NCI-H1694 treated with DMSO at 0.1 percent for 48 hours (cell line): ENCODE results near the gene UTF1.
"Not testable (repeated sequence)": the region's sequence is repeated elsewhere in the genome, so short reads cannot be mapped to it uniquely, and the experiment has no call there.

Experiments
- DNase-seq: peaks from one replicate; lab custom pipeline; 2025; lab: John Stamatoyannopoulos, UW

Gene UTF1

GRCh38 chr10:133227256-133227655 lies 2.8 kb upstream of the UTF1 start:
- no peak for DNase-seq

- DNase-seq: no peak
Observed at GRCh38 chr10:133229265-133230043, 563 bp upstream of the UTF1 start.

DNA sequence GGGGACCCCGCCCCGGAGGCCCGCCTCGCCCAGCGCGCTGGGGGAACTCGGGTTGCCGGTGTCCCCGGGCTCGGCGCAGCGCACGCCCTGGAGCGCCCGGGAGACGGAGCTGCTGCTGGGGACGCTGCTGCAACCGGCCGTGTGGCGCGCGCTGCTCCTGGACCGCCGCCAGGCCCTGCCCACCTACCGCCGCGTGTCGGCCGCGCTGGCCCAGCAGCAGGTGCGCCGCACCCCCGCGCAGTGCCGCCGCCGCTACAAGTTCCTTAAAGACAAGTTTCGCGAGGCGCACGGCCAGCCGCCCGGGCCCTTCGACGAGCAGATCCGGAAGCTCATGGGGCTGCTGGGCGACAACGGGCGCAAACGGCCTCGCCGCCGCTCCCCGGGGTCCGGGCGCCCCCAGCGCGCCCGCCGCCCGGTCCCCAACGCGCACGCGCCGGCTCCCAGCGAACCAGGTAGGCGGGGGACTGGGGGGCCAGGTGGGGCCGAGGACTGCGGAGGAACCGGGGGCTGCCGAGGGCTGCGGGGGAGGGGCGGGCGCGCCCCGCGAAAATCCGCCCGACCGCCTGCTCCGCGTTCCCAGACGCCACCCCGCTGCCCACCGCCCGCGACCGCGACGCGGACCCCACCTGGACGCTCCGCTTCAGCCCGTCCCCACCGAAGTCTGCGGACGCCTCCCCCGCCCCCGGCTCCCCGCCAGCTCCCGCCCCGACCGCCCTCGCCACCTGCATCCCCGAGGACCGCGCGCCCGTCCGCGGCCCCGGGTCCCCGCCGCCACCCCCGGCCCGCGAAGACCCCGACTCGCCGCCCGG lies 574 bp downstream of the UTF1 start:
- DNase-seq: no peak

DNA sequence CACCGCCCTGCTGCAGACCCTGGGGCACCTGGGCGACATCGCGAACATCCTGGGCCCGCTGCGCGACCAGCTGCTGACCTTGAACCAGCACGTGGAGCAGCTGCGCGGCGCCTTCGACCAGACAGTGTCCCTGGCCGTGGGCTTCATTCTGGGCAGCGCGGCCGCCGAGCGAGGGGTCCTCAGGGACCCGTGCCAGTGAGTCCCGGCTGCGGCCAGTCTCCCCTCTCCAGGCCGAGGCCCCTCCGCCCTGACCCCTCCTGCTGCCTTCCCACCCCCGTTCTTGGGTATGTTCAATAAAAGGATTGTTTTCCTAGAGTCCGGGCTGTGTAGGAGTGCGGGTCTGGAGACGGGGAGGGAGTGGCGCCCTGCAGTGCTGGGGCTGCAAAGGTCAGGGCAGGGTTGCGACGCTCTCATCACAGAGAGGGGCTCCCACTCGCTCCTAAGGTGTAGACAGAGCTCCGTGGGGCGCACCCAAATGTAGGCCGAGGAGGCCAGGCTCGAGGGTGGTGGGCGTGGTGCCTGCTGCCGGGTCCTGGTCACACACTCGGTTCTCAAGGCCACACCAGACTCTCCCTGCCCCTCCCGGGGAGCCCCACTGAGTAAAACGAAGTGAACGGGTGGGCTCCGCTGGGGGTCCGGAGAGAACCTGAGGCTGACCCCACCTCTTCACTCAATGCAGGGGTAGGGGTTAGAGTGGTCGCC lies 1.4 kb downstream of the UTF1 start:
- DNase-seq: no peak

DNA sequence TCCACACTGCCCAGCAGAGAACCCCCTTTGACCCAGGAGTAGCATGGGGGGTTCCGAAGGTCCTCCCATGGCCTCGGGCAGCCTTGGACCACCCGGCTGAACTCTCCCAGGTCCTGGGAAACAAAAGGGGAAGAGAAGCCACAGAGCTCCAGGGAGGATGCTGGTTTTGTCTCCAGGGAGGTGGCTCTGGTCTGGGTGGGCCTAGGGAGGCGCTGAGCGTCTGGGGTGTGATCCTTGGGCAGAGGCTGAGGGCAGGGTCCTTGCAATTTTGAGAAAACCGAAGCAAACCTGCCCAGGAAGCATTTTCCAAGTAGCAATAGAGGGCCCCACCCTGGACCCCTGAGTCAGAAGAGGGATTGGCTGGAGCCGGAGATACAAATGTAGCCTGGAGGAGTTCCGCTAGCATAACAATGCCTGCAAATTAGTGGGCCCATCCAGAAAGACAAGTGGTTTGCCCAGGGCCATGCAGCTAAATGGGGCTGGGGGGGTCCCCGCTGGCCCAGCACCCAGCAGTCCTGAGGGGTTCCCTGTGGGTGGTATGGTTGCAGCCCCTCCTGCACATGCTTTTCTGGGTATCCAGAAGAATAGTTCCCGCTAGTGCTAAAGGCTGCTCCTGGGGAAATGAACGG lies 2.0 kb downstream of the UTF1 start:
- DNase-seq: no peak

DNA sequence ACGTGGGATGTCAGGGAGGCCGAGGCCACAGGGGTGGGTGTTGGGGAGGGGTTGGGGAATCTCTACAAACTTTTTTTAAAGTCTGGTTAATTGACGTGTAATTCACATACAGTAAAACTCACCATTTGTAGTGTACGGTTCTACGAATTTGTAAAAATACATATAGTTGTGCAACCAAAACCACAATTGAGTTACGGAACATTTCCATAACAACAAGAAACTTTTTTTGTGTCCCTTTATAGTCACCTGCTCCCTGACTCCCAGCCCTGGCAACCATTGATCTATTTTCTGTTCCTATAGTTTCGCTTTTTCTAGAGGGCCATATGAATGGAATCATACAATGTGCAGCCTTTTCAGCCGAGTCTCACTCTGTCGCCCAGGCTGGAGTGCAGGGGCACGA lies 4.8 kb downstream of the UTF1 start:
- DNase-seq: not testable (repeated sequence)

GRCh38 chr10:133235265-133235855 lies 5.3 kb downstream of the UTF1 start:
- DNase-seq: no peak

GRCh38 chr10:133235932-133236331 lies 5.9 kb downstream of the UTF1 start:
- no peak for DNase-seq

- no peak for DNase-seq
Observed at GRCh38 chr10:133236401-133237240, 6.6 kb downstream of the UTF1 start.

DNA sequence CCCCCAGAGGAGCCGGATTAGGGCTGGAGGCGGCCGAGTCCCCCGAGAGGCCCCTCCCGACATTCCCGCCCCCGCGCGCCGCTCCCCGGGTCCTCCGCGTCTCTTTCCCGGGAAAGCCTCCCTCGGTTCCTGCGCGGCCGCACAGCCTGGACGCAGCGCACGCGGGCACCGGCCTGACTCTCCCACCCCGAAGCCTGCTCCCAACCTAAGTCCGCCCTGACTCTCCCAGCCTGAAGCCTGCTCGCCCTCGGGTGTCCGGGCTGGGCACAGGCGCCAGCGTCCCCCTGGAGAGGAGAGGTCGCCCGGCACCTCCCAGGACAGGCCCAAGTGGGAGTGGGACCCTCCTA lies 7.2 kb downstream of the UTF1 start:
- DNase-seq: no peak

DNA sequence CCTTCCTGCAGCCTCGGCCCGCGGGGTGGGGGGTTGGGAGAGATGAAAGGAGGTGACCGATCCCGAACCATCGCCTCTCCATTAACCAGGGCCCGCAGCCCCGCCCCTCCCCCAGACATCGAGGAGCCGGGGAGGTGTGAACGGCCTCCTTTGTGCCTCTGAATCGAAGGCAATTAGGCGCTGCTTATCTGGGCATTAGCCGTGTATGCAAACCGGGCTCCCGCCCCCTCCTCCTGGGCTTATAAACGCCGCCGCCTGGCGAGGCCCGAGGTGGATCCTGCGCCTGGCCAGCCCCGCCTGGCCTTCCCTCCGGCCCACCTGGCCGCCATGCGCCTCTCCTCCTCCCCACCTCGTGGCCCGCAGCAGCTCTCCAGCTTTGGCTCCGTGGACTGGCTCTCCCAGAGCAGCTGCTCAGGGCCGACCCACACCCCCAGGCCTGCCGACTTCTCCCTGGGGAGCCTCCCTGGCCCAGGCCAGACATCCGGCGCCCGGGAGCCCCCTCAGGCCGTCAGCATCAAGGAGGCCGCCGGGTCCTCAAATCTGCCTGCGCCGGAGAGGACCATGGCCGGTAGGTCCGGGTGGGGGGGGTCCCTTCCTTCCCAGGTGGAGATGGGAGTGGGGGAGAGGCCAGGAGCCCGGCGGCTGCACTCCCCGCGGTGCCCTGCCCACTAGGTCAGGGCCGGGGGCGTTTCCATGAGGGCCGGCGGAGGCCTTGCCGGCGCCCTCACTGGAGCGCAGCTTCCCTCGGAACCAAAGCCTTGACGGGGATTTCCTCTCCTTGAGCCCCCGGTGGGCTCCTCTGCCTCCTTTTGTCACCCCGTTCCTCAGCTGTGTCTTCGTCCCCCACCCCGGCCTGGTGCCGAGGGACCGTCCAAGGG lies 7.8 kb downstream of the UTF1 start, which contains the start of gene VENTX:
Gene VENTX, plus strand, starts transcription at position 268 of the 878 bp plus-strand sequence. Its CDS starts 60 bp downstream, at position 328.
- DNase-seq: no peak

- DNase-seq: no peak
Observed at GRCh38 chr10:133238466-133238804, 8.4 kb downstream of the UTF1 start.

DNA sequence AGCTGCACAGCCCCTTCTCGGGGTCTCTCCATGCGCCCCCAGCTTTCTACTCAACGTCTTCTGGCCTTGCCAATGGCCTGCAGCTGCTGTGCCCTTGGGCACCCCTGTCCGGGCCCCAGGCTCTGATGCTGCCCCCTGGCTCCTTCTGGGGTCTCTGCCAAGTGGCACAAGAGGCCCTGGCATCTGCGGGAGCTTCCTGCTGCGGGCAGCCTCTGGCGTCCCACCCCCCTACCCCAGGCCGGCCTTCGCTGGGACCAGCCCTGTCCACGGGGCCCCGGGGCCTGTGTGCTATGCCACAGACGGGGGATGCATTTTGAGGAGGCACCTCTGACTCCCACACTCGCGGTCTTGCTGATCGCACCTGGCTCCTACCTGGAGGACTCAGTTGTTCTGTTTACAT lies 10.0 kb downstream of the UTF1 start:
- DNase-seq: no peak

- DNase-seq: no peak
Observed at GRCh38 chr10:133241501-133242205, 11.6 kb downstream of the UTF1 start.

DNA sequence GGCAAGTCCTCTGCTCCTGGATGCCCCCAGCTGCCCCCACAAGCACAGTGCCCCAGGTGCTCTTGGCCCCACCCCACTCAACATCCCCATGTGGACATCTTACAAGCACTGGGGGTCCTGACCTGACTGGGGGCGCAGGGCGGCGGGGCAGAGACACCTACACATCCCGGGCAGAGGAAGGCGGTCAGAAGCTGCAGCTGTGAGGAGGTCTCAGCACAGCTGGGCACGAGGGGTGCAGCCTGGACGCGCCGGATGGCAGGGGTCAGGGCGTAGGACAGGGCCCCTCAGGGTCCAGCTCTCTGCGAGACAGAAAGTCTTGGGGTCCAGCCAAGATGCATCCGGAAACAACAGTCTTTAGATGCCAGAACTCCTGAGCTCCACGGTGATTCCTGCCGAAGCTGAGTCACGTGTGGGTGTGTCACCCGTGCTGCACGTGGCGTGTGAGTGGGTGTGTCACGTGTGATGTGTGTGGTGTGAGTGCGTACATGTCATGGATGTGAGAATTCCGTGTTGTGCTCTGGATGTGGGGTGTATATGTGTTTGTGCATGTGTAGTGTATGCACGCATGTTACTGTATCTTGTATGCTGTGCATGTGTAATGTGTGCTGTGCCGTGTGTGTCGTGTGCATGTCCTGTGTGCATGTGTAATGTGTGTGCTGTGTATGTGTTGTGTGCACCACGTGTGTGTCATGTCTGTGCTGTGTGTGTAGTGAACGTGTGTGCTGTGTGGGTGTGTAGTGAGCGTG lies 12.8 kb downstream of the UTF1 start:
- DNase-seq: no peak

- no peak for DNase-seq
Observed at GRCh38 chr10:133243593-133243992, 13.6 kb downstream of the UTF1 start.

DNA sequence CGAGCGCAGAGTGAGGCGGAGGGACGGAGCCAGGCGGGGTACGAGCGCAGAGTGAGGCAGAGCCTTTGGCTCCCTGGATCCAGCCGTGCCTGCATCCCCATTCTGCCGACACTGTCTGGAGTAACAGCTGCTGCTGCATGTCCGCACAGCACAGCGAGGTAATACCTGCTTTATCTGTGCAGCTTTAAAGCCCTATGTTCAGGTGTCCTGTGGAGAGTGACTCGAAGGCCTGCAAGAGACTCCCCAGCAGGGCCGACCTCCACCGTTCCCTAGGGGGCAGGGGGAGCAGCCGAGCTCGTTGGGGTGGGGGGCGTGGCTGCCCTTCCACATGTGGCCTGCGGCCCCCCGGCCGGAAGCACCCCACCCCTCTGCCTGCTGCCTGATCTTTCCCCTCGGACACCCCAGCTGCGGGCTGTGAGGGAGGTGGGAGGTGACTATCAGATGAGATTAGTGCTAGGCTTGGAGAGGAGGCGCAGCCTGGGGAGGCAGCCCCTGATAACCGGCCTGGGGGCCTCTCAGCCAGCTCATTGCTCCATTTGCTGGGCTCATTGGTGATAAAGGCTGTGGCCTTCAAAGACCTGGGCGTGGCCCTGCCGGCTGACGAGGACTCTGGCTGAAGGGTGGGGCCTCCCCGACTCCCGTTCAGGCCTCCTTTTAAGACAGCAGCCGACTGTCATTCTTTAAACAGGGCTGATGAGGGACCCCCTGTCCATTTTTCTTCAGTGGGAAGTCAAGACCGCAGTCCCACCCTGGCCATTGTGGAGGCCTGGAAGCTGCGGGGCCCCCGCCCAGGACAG lies 15.6 kb downstream of the UTF1 start:
- no peak for DNase-seq

- no peak for DNase-seq
Observed at GRCh38 chr10:133246236-133246626, 16.2 kb downstream of the UTF1 start.
